ENCODE data around the gene TCTN3. TPM values are rescaled to one million over a fixed set of nuclear protein-coding genes. Genes with fewer than 3 reads are reported as not detected.

Gene TCTN3
- total and polyA plus RNA-seq, 2 of the 4 experiments (the other 2 are of a cell fraction) = 26.9 to 35.1 TPM

GRCh38 chr10:95648138-95648537 lies 45.6 kb downstream of the TCTN3 start:
- Histone ChIP-seq H2BK20ac (ENCODE audit: low read depth, low read length) (no peak overlapping the region), H3K23ac (ENCODE audit: low read depth, low read length) (no peak overlapping the region), H3K9me1 (ENCODE audit: insufficient read depth, low read length) (peaks cover 7% of the 10 kb centered on the region; the same call in 1 of the 2 replicates), H2BK15ac (ENCODE audit: low read depth, low read length) (no peak overlapping the region), H3K4ac (ENCODE audit: low read depth, low read length) (no peak overlapping the region), H4K91ac (ENCODE audit: insufficient read depth, low read depth, low read length) (no peak overlapping the region), H3K4me3 (ENCODE audit: insufficient read depth, low read depth, low read length) (no peak overlapping the region), H3K36me3 (ENCODE audit: control insufficient read depth, insufficient read depth, low read length) (peaks cover 49% of the 10 kb centered on the region), H3K27me3 (ENCODE audit: control insufficient read depth, insufficient read depth, low read length) (no peaks in the 10 kb centered on the region), H2AFZ (replicated peaks; ENCODE audit: low read length, poor library complexity) (no peak overlapping the region), H3K4me1 (ENCODE audit: control insufficient read depth, insufficient read depth, low read length) (no peaks in the 10 kb centered on the region; the same call in 1 of the 2 replicates), H4K8ac (ENCODE audit: low read depth in 2 of 2, low read length in 2 of 2) (no peak overlapping the region), H2AK9ac (replicated peaks; ENCODE audit: low read depth, low read length, poor library complexity) (no peak overlapping the region), H3K4me2 (ENCODE audit: low read depth, low read length) (no peak overlapping the region), H3K9me3 (ENCODE audit: control insufficient read depth, insufficient read depth, low read length) (peaks cover 2% of the 10 kb centered on the region; the same call in 1 of the 2 replicates), H4K5ac (ENCODE audit: low read depth, low read length) (no peak overlapping the region), H3K14ac (replicated peaks; ENCODE audit: low read depth, low read length) (no peak overlapping the region), H2BK120ac (ENCODE audit: low read depth, low read length) (no peak overlapping the region), H4K20me1 (ENCODE audit: insufficient read depth, low read length) (peaks cover 25% of the 10 kb centered on the region), H2AK5ac (ENCODE audit: low read depth, low read length) (no peak overlapping the region), H3K79me1 (ENCODE audit: low read depth in 1 of 2, low read length in 2 of 2) (peaks cover 13 to 55% of the 10 kb centered on the region in 2 experiments), H2BK5ac (ENCODE audit: low read depth, low read length, poor library complexity, severe bottlenecking) (no peak overlapping the region), H3K27ac (ENCODE audit: insufficient read depth, low read length) (no peak overlapping the region), H3K56ac (ENCODE audit: extremely low read depth, insufficient read depth, low read length) (no peak overlapping the region), H3K18ac (ENCODE audit: low read depth, low read length) (no peak overlapping the region), H3K9ac (ENCODE audit: low read depth, low read length) (no peak overlapping the region)
- intact Hi-C loops (cut with micrococcal nuclease) = no loop called here
- in situ Hi-C loops (cut with MboI; ENCODE audit: low sequenced_read_pairs) = no loop called here
- POLR2A ChIA-PET (ENCODE audit: unreplicated experiment) = no interaction called here
- BruUV-seq (replicated peaks) = no TSS peak
- ATAC-seq (ENCODE audit: low read depth) = no peak
- no peak for TF ChIP-seq MAFK (IDR thresholded peaks at IDR 0.05; ENCODE audit: low read depth, low read length)
- TF ChIP-seq RFX5 (IDR thresholded peaks at IDR 0.05; ENCODE audit: low read depth, low read length) = no peak
- TF ChIP-seq CEBPB (IDR thresholded peaks at IDR 0.05; ENCODE audit: low read depth, low read length) = no peak
- dilution Hi-C loops (cut with HindIII; ENCODE audit: low sequenced_read_pairs, unreplicated experiment) = no loop called here
- CTCF ChIA-PET = no interaction called here
- DNase-seq = no peak
- no CpG with 5 or more reads among the region's 1 CpG for WGBS, 2 experiments (ENCODE audit: extremely low coverage in 2 of 2, insufficient read length in 1 of 2)
